PFSK-1 (cell line): Measurements from ENCODE around the gene PIK3AP1.

ENCODE experiments used
- FOXP2 ChIP-seq: optimal IDR thresholded peaks from 2 replicates; pipeline ENCODE3; 2011; ENCODE audit warnings: borderline replicate concordance, control low read depth, inconsistent platforms; ENCODE audit not compliant: insufficient read depth; ENCODE audit errors: extremely low read length, extremely low read depth
- POLR2AphosphoS5 ChIP-seq: IDR thresholded peaks from 2 replicates; pipeline ENCODE4 v1.6.1; 2012; ENCODE audit warnings: low read depth, mild to moderate bottlenecking, control low read depth, low read length, moderate library complexity
- SIN3A ChIP-seq: IDR thresholded peaks from 2 replicates; pipeline ENCODE4 v1.6.1; 2012; ENCODE audit warnings: mild to moderate bottlenecking, low read length, moderate library complexity, borderline replicate concordance; ENCODE audit not compliant: insufficient read depth
- TAF1 ChIP-seq: IDR thresholded peaks from 2 replicates; pipeline ENCODE4 v1.6.1; 2012; ENCODE audit warnings: low read length, control low read depth, borderline replicate concordance; ENCODE audit not compliant: insufficient read depth
- TF ChIP-seq, protein P1 (sequence below), 2 experiments: IDR thresholded peaks; 2 replicates each; pipeline versions ENCODE4 v1.6.1 to v1.8.0; 2011 to 2012; ENCODE audit warnings: low read depth in 2 of 2, low read length in 2 of 2, control low read depth in 1 of 2, inconsistent platforms in 1 of 2, mild to moderate bottlenecking in 1 of 2, moderate library complexity in 1 of 2; ENCODE audit not compliant: insufficient read depth in 1 of 2

Gene PIK3AP1

DNA sequence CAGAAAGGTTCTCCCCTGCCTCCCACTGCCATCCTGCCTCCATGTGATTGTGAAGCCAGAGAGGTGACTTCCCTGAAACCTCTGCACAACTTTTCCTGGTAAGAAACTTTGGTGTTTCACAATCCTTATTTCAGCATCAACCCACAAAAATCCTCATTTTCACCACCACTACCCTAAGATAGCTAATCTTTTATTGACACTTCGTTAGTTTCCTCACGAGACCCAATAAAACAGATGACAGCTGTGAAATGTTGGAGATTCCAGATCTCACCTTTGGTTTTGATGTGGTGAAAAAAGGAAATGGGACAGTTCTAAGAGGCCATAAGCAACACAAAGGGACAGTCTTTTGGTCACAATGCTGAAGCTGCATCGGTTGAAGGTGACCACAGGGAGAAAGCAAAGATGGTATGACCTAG is 73.6 kb downstream of the PIK3AP1 start:
- TF ChIP-seq POLR2AphosphoS5 (no peak), TAF1 (no peak), FOXP2 (no peak), SIN3A (no peak)
- TF ChIP-seq, protein P1, sequence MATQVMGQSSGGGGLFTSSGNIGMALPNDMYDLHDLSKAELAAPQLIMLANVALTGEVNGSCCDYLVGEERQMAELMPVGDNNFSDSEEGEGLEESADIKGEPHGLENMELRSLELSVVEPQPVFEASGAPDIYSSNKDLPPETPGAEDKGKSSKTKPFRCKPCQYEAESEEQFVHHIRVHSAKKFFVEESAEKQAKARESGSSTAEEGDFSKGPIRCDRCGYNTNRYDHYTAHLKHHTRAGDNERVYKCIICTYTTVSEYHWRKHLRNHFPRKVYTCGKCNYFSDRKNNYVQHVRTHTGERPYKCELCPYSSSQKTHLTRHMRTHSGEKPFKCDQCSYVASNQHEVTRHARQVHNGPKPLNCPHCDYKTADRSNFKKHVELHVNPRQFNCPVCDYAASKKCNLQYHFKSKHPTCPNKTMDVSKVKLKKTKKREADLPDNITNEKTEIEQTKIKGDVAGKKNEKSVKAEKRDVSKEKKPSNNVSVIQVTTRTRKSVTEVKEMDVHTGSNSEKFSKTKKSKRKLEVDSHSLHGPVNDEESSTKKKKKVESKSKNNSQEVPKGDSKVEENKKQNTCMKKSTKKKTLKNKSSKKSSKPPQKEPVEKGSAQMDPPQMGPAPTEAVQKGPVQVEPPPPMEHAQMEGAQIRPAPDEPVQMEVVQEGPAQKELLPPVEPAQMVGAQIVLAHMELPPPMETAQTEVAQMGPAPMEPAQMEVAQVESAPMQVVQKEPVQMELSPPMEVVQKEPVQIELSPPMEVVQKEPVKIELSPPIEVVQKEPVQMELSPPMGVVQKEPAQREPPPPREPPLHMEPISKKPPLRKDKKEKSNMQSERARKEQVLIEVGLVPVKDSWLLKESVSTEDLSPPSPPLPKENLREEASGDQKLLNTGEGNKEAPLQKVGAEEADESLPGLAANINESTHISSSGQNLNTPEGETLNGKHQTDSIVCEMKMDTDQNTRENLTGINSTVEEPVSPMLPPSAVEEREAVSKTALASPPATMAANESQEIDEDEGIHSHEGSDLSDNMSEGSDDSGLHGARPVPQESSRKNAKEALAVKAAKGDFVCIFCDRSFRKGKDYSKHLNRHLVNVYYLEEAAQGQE (IDR thresholded peaks at IDR 0.05; ENCODE audit: insufficient read depth in 1 of 2, low read depth in 2 of 2, low read length in 2 of 2): no peak

DNA sequence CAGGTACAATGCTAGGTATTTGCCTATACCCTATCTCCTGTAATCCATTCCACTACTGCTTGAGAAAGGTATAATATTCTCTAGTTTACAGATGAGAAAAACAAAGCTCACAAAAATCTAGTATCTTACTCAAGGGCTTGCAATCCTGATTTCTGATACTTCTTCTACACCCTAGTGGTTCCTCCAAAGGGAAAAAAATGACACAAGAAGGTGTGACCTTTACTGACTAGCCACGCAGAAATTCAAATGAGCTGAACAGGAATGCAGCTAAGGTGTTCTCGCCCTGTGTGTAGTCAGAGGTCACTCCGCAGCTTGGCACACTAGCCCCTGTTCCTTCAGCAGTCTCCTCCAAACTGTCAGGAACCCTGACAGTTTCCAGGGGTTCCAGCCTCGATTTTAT is 74.0 kb downstream of the PIK3AP1 start:
- TF ChIP-seq POLR2AphosphoS5: no peak

GRCh38 chr10:96645191-96645721 is 75.1 kb downstream of the PIK3AP1 start:
- no peak for TF ChIP-seq SIN3A
- no peak for TF ChIP-seq POLR2AphosphoS5
- no peak for TF ChIP-seq FOXP2
- no peak for TF ChIP-seq TAF1
- TF ChIP-seq, protein P1 (IDR thresholded peaks at IDR 0.05; ENCODE audit: insufficient read depth in 1 of 2, low read depth in 2 of 2, low read length in 2 of 2): no peak

DNA sequence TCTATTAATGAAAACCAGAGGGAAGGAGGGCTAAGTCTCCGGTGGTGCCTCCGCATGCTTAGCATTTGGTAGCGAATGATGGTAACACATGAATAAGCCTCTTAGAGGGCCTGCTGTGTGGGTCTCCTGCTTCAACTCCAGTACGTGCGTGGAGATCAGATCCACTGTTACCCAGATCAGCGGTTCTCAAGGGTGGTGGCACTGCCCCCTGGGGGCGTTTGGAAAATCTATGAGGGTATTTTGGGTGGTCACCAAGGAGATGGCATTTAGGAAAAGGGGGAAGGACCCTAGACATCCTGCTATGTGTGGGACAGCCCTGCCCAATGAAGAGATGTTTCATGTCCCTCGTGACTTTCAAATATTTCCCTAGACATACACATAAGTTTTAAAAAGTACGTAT is 76.4 kb downstream of the PIK3AP1 start:
- TF ChIP-seq TAF1 (no peak), FOXP2 (no peak), SIN3A (no peak), POLR2AphosphoS5 (no peak)
- TF ChIP-seq, protein P1 (IDR thresholded peaks at IDR 0.05; ENCODE audit: insufficient read depth in 1 of 2, low read depth in 2 of 2, low read length in 2 of 2): no peak

GRCh38 chr10:96642973-96643372 is 77.3 kb downstream of the PIK3AP1 start:
- TF ChIP-seq, protein P1 (IDR thresholded peaks at IDR 0.05; ENCODE audit: insufficient read depth in 1 of 2, low read depth in 2 of 2, low read length in 2 of 2): no peak
- no peak for TF ChIP-seq POLR2AphosphoS5
- TF ChIP-seq FOXP2: no peak
- no peak for TF ChIP-seq TAF1
- no peak for TF ChIP-seq SIN3A
